Measurements from ENCODE around the gene TPRA1. TPM values are rescaled to one million over a fixed set of nuclear protein-coding genes. Genes with fewer than 3 reads are reported as not detected.
A peak's percentile ranks its signal among the peaks of the same experiment; 100 is the strongest.

Gene TPRA1
- total RNA-seq, 1 donor from 2014 or later: 21.2 TPM

GRCh38 chr3:127552038-127552437 is 38.5 kb downstream of the TPRA1 start:
- TF ChIP-seq CTCF (IDR thresholded peaks at IDR 0.05; ENCODE audit: partially characterized antibody, unreplicated experiment): no peak

DNA sequence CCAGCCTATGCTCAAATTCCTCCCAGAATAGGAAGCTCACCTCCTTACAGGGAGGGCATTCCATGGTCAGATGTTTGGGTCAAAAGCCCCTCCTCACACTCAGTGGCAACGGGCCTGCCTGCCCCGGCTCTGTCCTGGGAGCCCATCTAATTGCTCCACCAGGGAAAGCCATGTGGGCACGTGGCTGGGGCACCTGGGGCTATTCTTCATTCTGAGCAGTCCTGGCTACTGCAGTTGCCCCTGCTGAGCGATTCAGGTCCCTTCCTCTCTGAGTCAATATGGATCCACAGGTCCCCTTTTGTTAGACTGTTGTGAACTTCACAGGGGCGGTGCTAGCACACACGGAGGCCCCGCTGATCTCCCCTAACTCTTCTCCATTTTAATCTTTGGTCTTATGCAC is 39.4 kb downstream of the TPRA1 start:
- TF ChIP-seq CTCF (IDR thresholded peaks at IDR 0.05; ENCODE audit: partially characterized antibody, unreplicated experiment): no peak
- Mint-ChIP-seq H3K4me3 (ENCODE audit: unreplicated experiment) (no peak overlapping the region), H3K9me3 (ENCODE audit: unreplicated experiment) (peaks cover 5% of the 10 kb centered on the region), H3K36me3 (ENCODE audit: unreplicated experiment) (no peaks in the 10 kb centered on the region), H3K27ac (ENCODE audit: unreplicated experiment) (no peak overlapping the region), H3K4me1 (ENCODE audit: low read depth, unreplicated experiment) (peaks cover 44% of the 10 kb centered on the region), H3K27me3 (ENCODE audit: unreplicated experiment) (peaks cover 9% of the 10 kb centered on the region)
- DNase-seq: no peak

More at GRCh38 chr3:127552038-127552437, 38.5 kb downstream of the TPRA1 start:
- peak overlapping the region; percentile 23 for H3K27ac Mint-ChIP-seq (ENCODE audit: unreplicated experiment)
- no peaks in the 10 kb centered on the region for H3K36me3 Mint-ChIP-seq (ENCODE audit: unreplicated experiment)
- peaks cover 9% of the 10 kb centered on the region for H3K27me3 Mint-ChIP-seq (ENCODE audit: unreplicated experiment)
- no peak overlapping the region for H3K4me3 Mint-ChIP-seq (ENCODE audit: unreplicated experiment)
- no peak for DNase-seq
- H3K9me3 Mint-ChIP-seq (ENCODE audit: unreplicated experiment): peaks cover 5% of the 10 kb centered on the region
- H3K4me1 Mint-ChIP-seq (ENCODE audit: low read depth, unreplicated experiment): peaks cover 36% of the 10 kb centered on the region

DNA sequence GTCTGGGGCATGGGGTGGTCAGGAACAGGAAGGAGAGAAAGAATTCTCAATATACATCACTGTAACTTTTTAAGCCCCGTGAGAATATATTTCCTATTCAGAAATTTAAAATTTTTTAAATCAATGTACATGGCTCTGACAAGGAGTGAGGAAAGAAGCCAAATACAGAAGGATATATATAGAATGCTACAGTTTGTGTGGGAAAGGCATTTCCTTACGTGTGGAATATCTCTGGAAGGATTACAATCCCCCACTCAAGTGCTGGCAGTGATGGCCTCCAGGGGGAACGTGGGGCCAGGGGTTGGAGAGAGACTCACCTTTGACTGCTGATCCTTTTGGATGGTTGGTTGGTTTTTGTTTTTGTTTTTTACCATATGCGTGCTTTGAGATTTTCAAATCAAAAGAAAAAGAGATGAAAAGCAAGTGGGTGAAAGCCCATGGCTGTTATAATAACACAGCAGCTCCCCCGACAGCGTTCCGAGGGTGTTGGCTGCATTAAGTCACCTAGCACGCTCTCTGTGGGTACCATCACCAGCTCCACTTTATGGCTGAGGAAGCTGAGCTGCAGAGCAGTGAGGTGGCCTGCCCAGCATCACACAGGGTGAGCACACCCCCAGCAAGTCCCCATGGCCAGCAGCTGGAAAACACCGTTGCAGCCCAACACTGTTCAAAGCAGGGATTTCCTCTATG is 39.9 kb downstream of the TPRA1 start:
- no peak for DNase-seq
- Mint-ChIP-seq H3K27me3 (ENCODE audit: unreplicated experiment) (peaks cover 10% of the 10 kb centered on the region), H3K27ac (ENCODE audit: unreplicated experiment) (no peak overlapping the region), H3K36me3 (ENCODE audit: unreplicated experiment) (no peaks in the 10 kb centered on the region), H3K4me1 (ENCODE audit: low read depth, unreplicated experiment) (peaks cover 48% of the 10 kb centered on the region), H3K9me3 (ENCODE audit: unreplicated experiment) (peaks cover 5% of the 10 kb centered on the region), H3K4me3 (ENCODE audit: unreplicated experiment) (no peak overlapping the region)
- TF ChIP-seq CTCF (IDR thresholded peaks at IDR 0.05; ENCODE audit: partially characterized antibody, unreplicated experiment): no peak

DNA sequence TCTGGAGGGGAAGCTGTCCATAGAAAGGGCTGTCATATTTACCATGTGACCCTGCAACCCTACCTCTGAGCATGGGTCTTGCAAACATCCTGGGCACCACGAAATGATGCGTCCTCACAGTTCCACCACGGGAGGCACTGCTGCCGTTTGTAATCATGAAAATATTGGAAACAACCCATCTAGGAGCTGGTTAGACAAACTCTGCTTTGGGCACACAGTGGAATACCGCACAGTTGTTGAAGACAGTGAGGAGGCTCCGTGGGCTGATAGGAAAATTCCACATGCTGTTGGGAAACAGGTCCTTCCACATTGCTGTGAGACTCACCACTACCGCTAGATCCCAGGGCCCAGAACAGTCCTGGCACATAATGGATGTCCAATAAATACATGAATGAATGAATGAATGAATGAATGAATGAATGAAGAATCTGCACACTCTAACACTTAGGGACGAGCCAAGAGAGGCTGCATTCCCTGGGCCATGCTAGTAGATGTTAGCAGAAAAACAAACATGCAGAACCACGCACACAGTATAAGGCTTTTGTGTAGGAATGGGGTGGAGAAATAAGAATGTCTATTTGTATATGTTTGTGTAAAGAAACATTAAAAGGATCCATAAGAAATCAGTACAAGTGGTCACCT is 40.6 kb downstream of the TPRA1 start:
- no peaks in the 10 kb centered on the region for H3K36me3 Mint-ChIP-seq (ENCODE audit: unreplicated experiment)
- TF ChIP-seq CTCF (IDR thresholded peaks at IDR 0.05; ENCODE audit: partially characterized antibody, unreplicated experiment): no peak
- DNase-seq: no peak
- H3K4me3 Mint-ChIP-seq (ENCODE audit: unreplicated experiment): no peak overlapping the region
- no peak overlapping the region for H3K27ac Mint-ChIP-seq (ENCODE audit: unreplicated experiment)
- H3K27me3 Mint-ChIP-seq (ENCODE audit: unreplicated experiment): peaks cover 14% of the 10 kb centered on the region
- H3K9me3 Mint-ChIP-seq (ENCODE audit: unreplicated experiment): peaks cover 5% of the 10 kb centered on the region
- peaks cover 49% of the 10 kb centered on the region for H3K4me1 Mint-ChIP-seq (ENCODE audit: low read depth, unreplicated experiment)

Measured in glutamatergic neuron (in vitro differentiated cells).